IMR-90 (cell line): ENCODE measurements around the gene LRRC4C. TPM values are rescaled to one million over a fixed set of nuclear protein-coding genes. Genes with fewer than 3 reads are reported as not detected.

ENCODE experiments used
- ATAC-seq: fragments of 200-7000 bp; cut with Tn5 transposase; 2 replicates; pipeline ENCODE4 v1.9.1; 2020; ENCODE audit warnings: low read depth, mild to moderate bottlenecking, moderate library complexity
- BruUV-seq: library from RNA; stranded (reverse); fragments of 400-500 nt; replicated peaks from 2 replicates; lab custom pipeline; 2021; lab: Mats Ljungman, UMichigan
- CTCF ChIA-PET: fragments of 300-600 bp; formaldehyde crosslinking; extraction: SDS; loops from one replicate; lab custom pipeline; 2021; ENCODE audit warnings: antibody characterized with exemption; lab: Yijun Ruan, JAX
- POLR2A ChIA-PET: fragments of 300-600 bp; sonication (Branson Sonifier 250); formaldehyde crosslinking; loops from one replicate; lab custom pipeline; 2022; ENCODE audit warnings: antibody characterized with exemption; ENCODE audit not compliant: unreplicated experiment; lab: Charles Lee
- DNase-seq: peaks from one replicate; pipeline ENCODE4 v3.0.0; 2013
- H2AFZ ChIP-seq: replicated peaks from 2 replicates; pipeline ENCODE3; 2013; ENCODE audit warnings: low read length, mild to moderate bottlenecking; ENCODE audit not compliant: poor library complexity
- H2AK5ac ChIP-seq: 2 replicates; pipeline ENCODE4 v1.6.1; 2013; ENCODE audit warnings: low read depth, low read length, inconsistent platforms
- H2AK9ac ChIP-seq: replicated peaks from 2 replicates; pipeline ENCODE3; 2013; ENCODE audit warnings: mild to moderate bottlenecking, low read depth, low read length, moderate library complexity; ENCODE audit not compliant: poor library complexity
- H2BK120ac ChIP-seq: 2 replicates; pipeline ENCODE4 v1.6.1; 2013; ENCODE audit warnings: low read depth, low read length, inconsistent platforms
- H2BK15ac ChIP-seq: 3 replicates; pipeline ENCODE4 v1.6.1; 2013; ENCODE audit warnings: low read depth, low read length, inconsistent platforms
- H2BK20ac ChIP-seq: 2 replicates; pipeline ENCODE4 v1.6.1; 2013; ENCODE audit warnings: low read depth, mild to moderate bottlenecking, inconsistent platforms, low read length, moderate library complexity
- H2BK5ac ChIP-seq: 2 replicates; pipeline ENCODE4 v1.6.1; 2013; ENCODE audit warnings: mild to moderate bottlenecking, low read depth, low read length, inconsistent platforms; ENCODE audit not compliant: poor library complexity, severe bottlenecking
- H3K14ac ChIP-seq: replicated peaks from 2 replicates; pipeline ENCODE4 v1.6.1; 2013; ENCODE audit warnings: low read depth, low read length, inconsistent platforms
- H3K18ac ChIP-seq: 2 replicates; pipeline ENCODE4 v1.6.1; 2013; ENCODE audit warnings: low read depth, low read length, control low read depth
- H3K23ac ChIP-seq: 2 replicates; pipeline ENCODE4 v1.6.1; 2013; ENCODE audit warnings: low read depth, low read length, inconsistent platforms
- H3K27ac ChIP-seq: 2 replicates; pipeline ENCODE4 v1.5.1; 2013; ENCODE audit warnings: mild to moderate bottlenecking, control low read depth, low read length; ENCODE audit not compliant: insufficient read depth
- H3K27me3 ChIP-seq: 2 replicates; pipeline ENCODE4 v1.6.1; 2013; ENCODE audit warnings: low read length; ENCODE audit not compliant: control insufficient read depth, insufficient read depth
- H3K36me3 ChIP-seq: 2 replicates; pipeline ENCODE4 v1.6.1; 2013; ENCODE audit warnings: low read length, mixed read lengths; ENCODE audit not compliant: control insufficient read depth, insufficient read depth
- H3K4ac ChIP-seq: 2 replicates; pipeline ENCODE4 v1.6.1; 2013; ENCODE audit warnings: low read depth, low read length, inconsistent platforms
- H3K4me1 ChIP-seq: 2 replicates; pipeline ENCODE4 v1.6.1; 2013; ENCODE audit warnings: low read length, mixed read lengths; ENCODE audit not compliant: control insufficient read depth, insufficient read depth
- H3K4me2 ChIP-seq: 2 replicates; pipeline ENCODE4 v1.6.1; 2013; ENCODE audit warnings: low read depth, mild to moderate bottlenecking, control low read depth, low read length, moderate library complexity
- H3K4me3 ChIP-seq: 2 replicates; pipeline ENCODE4 v1.5.1; 2013; ENCODE audit warnings: low read depth, mild to moderate bottlenecking, control low read depth, low read length, moderate library complexity; ENCODE audit not compliant: insufficient read depth
- H3K56ac ChIP-seq: 2 replicates; pipeline ENCODE4 v1.6.1; 2013; ENCODE audit warnings: low read length, inconsistent platforms; ENCODE audit not compliant: insufficient read depth; ENCODE audit errors: extremely low read depth
- H3K79me1 ChIP-seq, 2 experiments: 2 replicates each; pipeline ENCODE4 v1.6.1; 2013; ENCODE audit warnings: low read length in 2 of 2, inconsistent platforms in 1 of 2, low read depth in 1 of 2
- H3K9ac ChIP-seq: 2 replicates; pipeline ENCODE4 v1.6.1; 2013; ENCODE audit warnings: low read depth, low read length, control low read depth
- H3K9me1 ChIP-seq: 2 replicates; pipeline ENCODE4 v1.6.1; 2013; ENCODE audit warnings: low read length, inconsistent platforms; ENCODE audit not compliant: insufficient read depth
- H3K9me3 ChIP-seq: 2 replicates; pipeline ENCODE4 v1.6.1; 2013; ENCODE audit warnings: low read length; ENCODE audit not compliant: control insufficient read depth, insufficient read depth
- H4K20me1 ChIP-seq: 2 replicates; pipeline ENCODE4 v1.6.1; 2013; ENCODE audit warnings: low read length, inconsistent platforms; ENCODE audit not compliant: insufficient read depth
- H4K5ac ChIP-seq: 2 replicates; pipeline ENCODE4 v1.6.1; 2013; ENCODE audit warnings: mild to moderate bottlenecking, low read depth, low read length, control low read depth
- H4K8ac ChIP-seq, 2 experiments: 2 replicates each; pipeline ENCODE4 v1.6.1; 2013; ENCODE audit warnings: low read depth in 2 of 2, low read length in 2 of 2, control low read depth in 1 of 2, inconsistent platforms in 1 of 2
- H4K91ac ChIP-seq: 2 replicates; pipeline ENCODE4 v1.6.1; 2013; ENCODE audit warnings: low read depth, low read length, inconsistent platforms; ENCODE audit not compliant: insufficient read depth
- CHD1 ChIP-seq: IDR thresholded peaks from 2 replicates; pipeline ENCODE4 v1.6.1; 2012; ENCODE audit warnings: low read depth, low read length, improper control_type of control experiment
- MXI1 ChIP-seq: IDR thresholded peaks from 2 replicates; pipeline ENCODE4 v1.6.1; 2012; ENCODE audit warnings: low read depth, mild to moderate bottlenecking, low read length, moderate library complexity, borderline replicate concordance
- WGBS, 2 experiments: methylation state at CpG; one replicate each; pipeline versions ENCODE4 v1.1.5 to v1.1.7; 2013; ENCODE audit warnings: missing lambda C conversion rate in 2 of 2; ENCODE audit not compliant: insufficient read length in 1 of 2; ENCODE audit errors: extremely low coverage in 2 of 2; 5-methylcytosine and 5-hydroxymethylcytosine counted together
- dilution Hi-C: fragments of 300-500 bp; cut with HindIII; formaldehyde crosslinking; loops from one replicate; pipeline ENCODE4 v1.14.3; 2018; ENCODE audit warnings: low sequenced_read_pairs; ENCODE audit not compliant: unreplicated experiment
- in situ Hi-C: fragments of 300-500 bp; cut with MboI; formaldehyde crosslinking; loops from 3 replicates; pipeline ENCODE4 v1.14.3; 2019; ENCODE audit warnings: low sequenced_read_pairs, inconsistent platforms, mixed read lengths
- intact Hi-C: fragments of 100-400 bp; cut with micrococcal nuclease; formaldehyde crosslinking; loops from 2 replicates; pipeline ENCODE4 v1.10.0; 2022
- polyA plus RNA-seq, 3 experiments: library from polyadenylated mRNA; depleted of rRNA; stranded (reverse); fragments of >200 nt; gene quantifications; 2 replicates each; pipeline ENCODE4 v1.2.3, GENCODE V29; 2012; ENCODE audit warnings: low replicate concordance in 1 of 3
- total RNA-seq: library from RNA; depleted of rRNA; stranded (reverse); fragments of >200 nt; gene quantifications from 2 replicates; pipeline ENCODE4 v1.2.3, GENCODE V29; 2012

The LRRC4C gene
- total and polyA plus RNA-seq, 2 of the 4 experiments (the other 2 are of a cell fraction), result under 0.01 to 0.03 TPM

DNA sequence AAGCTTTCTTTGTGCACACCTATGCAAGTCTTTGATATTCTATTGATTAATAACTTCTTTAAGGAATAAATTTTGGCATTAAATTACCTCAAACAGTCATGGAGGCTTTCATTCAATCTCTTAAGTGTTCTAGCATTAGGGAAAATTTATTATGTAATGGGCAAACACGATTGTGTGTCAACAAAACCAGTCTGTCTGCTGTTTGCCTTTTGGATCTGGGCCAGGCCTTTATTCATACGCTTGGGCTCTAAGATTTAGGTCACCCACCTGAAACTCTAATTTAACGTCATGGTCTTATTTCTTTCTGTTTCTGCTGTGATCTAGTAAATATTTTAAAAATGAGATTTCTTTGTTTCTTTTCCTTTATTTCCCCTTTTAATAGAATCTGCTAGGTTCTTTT lies 1270.6 kb downstream of the LRRC4C start:
- ATAC-seq (no peak), DNase-seq (no peak)
- Histone ChIP-seq H3K23ac (no peak overlapping the region), H3K9me3 (peaks cover 10% of the 10 kb centered on the region; the same call in 1 of the 2 replicates), H3K4me1 (no peaks in the 10 kb centered on the region), H2AK9ac (no peak overlapping the region), H2BK15ac (no peak overlapping the region), H3K56ac (no peak overlapping the region), H2AFZ (no peak overlapping the region), H3K18ac (no peak overlapping the region), H3K27me3 (no peaks in the 10 kb centered on the region), H2BK5ac (no peak overlapping the region), H3K4ac (no peak overlapping the region), H4K8ac (no peak overlapping the region), H2AK5ac (no peak overlapping the region), H3K79me1 (no peaks in the 10 kb centered on the region), H3K4me3 (no peak overlapping the region), H2BK120ac (no peak overlapping the region), H3K9me1 (no peaks in the 10 kb centered on the region), H3K36me3 (no peaks in the 10 kb centered on the region), H4K91ac (no peak overlapping the region), H2BK20ac (no peak overlapping the region), H4K20me1 (no peaks in the 10 kb centered on the region), H4K5ac (no peak overlapping the region), H3K14ac (no peak overlapping the region), H3K4me2 (no peak overlapping the region), H3K27ac (no peak overlapping the region), H3K9ac (no peak overlapping the region)
- intact Hi-C loops (no loop called here), dilution Hi-C loops (no loop called here), in situ Hi-C loops (no loop called here)
- TF ChIP-seq CHD1, result no peak
- no peak for TF ChIP-seq MXI1
- no TSS peak for BruUV-seq
- POLR2A ChIA-PET, result no interaction called here
- CTCF ChIA-PET, result no interaction called here
- WGBS, 2 experiments, result 30% methylated on average over 2 of the region's 3 CpGs; no CpG with 5 or more reads in 1 of the 2 experiments
